Neuron (in vitro differentiated cells): ENCODE data around the gene NUDCD2.
A peak's percentile ranks its signal among the peaks of the same experiment; 100 is the strongest.
"Not testable (repeated sequence)": the region's sequence is repeated elsewhere in the genome, so short reads cannot be mapped to it uniquely, and the experiment has no call there.

Experiments
- H2AFZ ChIP-seq: one replicate; pipeline ENCODE4 v1.6.1; 2013; ENCODE audit warnings: low read depth, mild to moderate bottlenecking, inconsistent platforms, low read length, moderate library complexity
- H3K27me3 ChIP-seq: one replicate; pipeline ENCODE4 v1.6.1; 2013; ENCODE audit warnings: low read length; ENCODE audit not compliant: insufficient read depth
- H3K36me3 ChIP-seq: one replicate; pipeline ENCODE4 v1.6.1; 2013; ENCODE audit warnings: low read length; ENCODE audit not compliant: insufficient read depth
- H3K4me1 ChIP-seq: one replicate; pipeline ENCODE4 v1.6.1; 2013; ENCODE audit warnings: low read length; ENCODE audit not compliant: insufficient read depth
- H3K4me3 ChIP-seq: 2 replicates; pipeline ENCODE4 v1.5.1; 2013; ENCODE audit warnings: mild to moderate bottlenecking, low read length, moderate library complexity
- H3K9me3 ChIP-seq: one replicate; pipeline ENCODE4 v1.6.1; 2013; ENCODE audit warnings: low read length

The NUDCD2 gene

GRCh38 chr5:163456840-163457239 is 3.1 kb downstream of the NUDCD2 start:
- no peak overlapping the region for H3K4me3 ChIP-seq
- peaks cover 35% of the 10 kb centered on the region for H3K36me3 ChIP-seq
- peaks cover 2% of the 10 kb centered on the region for H3K9me3 ChIP-seq

GRCh38 chr5:163456029-163456589 is 3.8 kb downstream of the NUDCD2 start:
- Histone ChIP-seq H3K4me3 (no peak overlapping the region), H3K36me3 (peaks cover 39% of the 10 kb centered on the region), H3K4me1 (peaks cover 6% of the 10 kb centered on the region), H2AFZ (no peak overlapping the region), H3K9me3 (peaks cover 2% of the 10 kb centered on the region), H3K27me3 (no peaks in the 10 kb centered on the region)

More at GRCh38 chr5:163456840-163457239, 3.1 kb downstream of the NUDCD2 start:
- peaks cover 8% of the 10 kb centered on the region for H3K4me1 ChIP-seq
- H2AFZ ChIP-seq, result no peak overlapping the region
- H3K27me3 ChIP-seq, result no peaks in the 10 kb centered on the region

GRCh38 chr5:163455406-163455805 is 4.5 kb downstream of the NUDCD2 start:
- H3K9me3 ChIP-seq, H3K4me3 ChIP-seq, H3K27me3 ChIP-seq, H3K4me1 ChIP-seq, H2AFZ ChIP-seq: not testable (repeated sequence)
- peaks cover 46% of the 10 kb centered on the region for H3K36me3 ChIP-seq

GRCh38 chr5:163453705-163454104 is 6.2 kb downstream of the NUDCD2 start:
- no peak overlapping the region for H2AFZ ChIP-seq
- H3K36me3 ChIP-seq, result peaks cover 58% of the 10 kb centered on the region
- peaks cover 4% of the 10 kb centered on the region for H3K9me3 ChIP-seq
- peaks cover 6% of the 10 kb centered on the region for H3K4me1 ChIP-seq
- no peaks in the 10 kb centered on the region for H3K27me3 ChIP-seq
- H3K4me3 ChIP-seq, result no peak overlapping the region

- no peak overlapping the region for H2AFZ ChIP-seq
- peaks cover 5% of the 10 kb centered on the region for H3K9me3 ChIP-seq
- no peaks in the 10 kb centered on the region for H3K27me3 ChIP-seq
- no peak overlapping the region for H3K4me3 ChIP-seq
- H3K4me1 ChIP-seq, result no peaks in the 10 kb centered on the region
- peaks cover 74% of the 10 kb centered on the region for H3K36me3 ChIP-seq
Measured at GRCh38 chr5:163451489-163451888, 8.4 kb downstream of the NUDCD2 start.

- Histone ChIP-seq H3K4me3 (no peak overlapping the region), H2AFZ (no peak overlapping the region), H3K4me1 (no peaks in the 10 kb centered on the region), H3K27me3 (no peaks in the 10 kb centered on the region), H3K9me3 (peaks cover 3% of the 10 kb centered on the region), H3K36me3 (peaks cover 78% of the 10 kb centered on the region)
Measured at GRCh38 chr5:163448491-163448890, 11.4 kb downstream of the NUDCD2 start.

GRCh38 chr5:163447875-163448274 is 12.0 kb downstream of the NUDCD2 start:
- H2AFZ ChIP-seq, result no peak overlapping the region
- H3K36me3 ChIP-seq, result peaks cover 76% of the 10 kb centered on the region
- H3K4me3 ChIP-seq, result no peak overlapping the region

GRCh38 chr5:163447191-163447590 is 12.7 kb downstream of the NUDCD2 start:
- H3K4me3 ChIP-seq, result no peak overlapping the region
- no peaks in the 10 kb centered on the region for H3K4me1 ChIP-seq
- H3K9me3 ChIP-seq, result peaks cover 3% of the 10 kb centered on the region
- no peak overlapping the region for H2AFZ ChIP-seq
- no peaks in the 10 kb centered on the region for H3K27me3 ChIP-seq
- peaks cover 78% of the 10 kb centered on the region for H3K36me3 ChIP-seq

More at GRCh38 chr5:163447875-163448274, 12.0 kb downstream of the NUDCD2 start:
- no peaks in the 10 kb centered on the region for H3K27me3 ChIP-seq
- peaks cover 3% of the 10 kb centered on the region for H3K9me3 ChIP-seq
- H3K4me1 ChIP-seq, result no peaks in the 10 kb centered on the region

GRCh38 chr5:163445345-163445744 is 14.6 kb downstream of the NUDCD2 start:
- H3K36me3 ChIP-seq, result peaks cover 85% of the 10 kb centered on the region
- H3K4me1 ChIP-seq, result peaks cover 6% of the 10 kb centered on the region
- no peak overlapping the region for H3K4me3 ChIP-seq
- no peak overlapping the region for H2AFZ ChIP-seq
- H3K27me3 ChIP-seq, result no peaks in the 10 kb centered on the region
- H3K9me3 ChIP-seq, result peaks cover 3% of the 10 kb centered on the region

- H3K4me1 ChIP-seq, result peaks cover 14% of the 10 kb centered on the region
- no peak overlapping the region for H2AFZ ChIP-seq
- H3K36me3 ChIP-seq, result peaks cover 88% of the 10 kb centered on the region
- no peak overlapping the region for H3K4me3 ChIP-seq
- peaks cover 3% of the 10 kb centered on the region for H3K9me3 ChIP-seq
- no peaks in the 10 kb centered on the region for H3K27me3 ChIP-seq
Measured at GRCh38 chr5:163444526-163444925, 15.4 kb downstream of the NUDCD2 start.

- H3K9me3 ChIP-seq, result no peaks in the 10 kb centered on the region
- no peaks in the 10 kb centered on the region for H3K27me3 ChIP-seq
- H2AFZ ChIP-seq, result no peak overlapping the region
- H3K4me1 ChIP-seq, result peaks cover 32% of the 10 kb centered on the region
- peaks cover 63% of the 10 kb centered on the region for H3K36me3 ChIP-seq
- no peak overlapping the region for H3K4me3 ChIP-seq
Measured at GRCh38 chr5:163440954-163441353, 18.9 kb downstream of the NUDCD2 start.

GRCh38 chr5:163439092-163439425 is 20.8 kb downstream of the NUDCD2 start:
- Histone ChIP-seq H3K4me3 (peak overlapping the region; percentile 93), H3K36me3 (peaks cover 47% of the 10 kb centered on the region)

GRCh38 chr5:163437309-163438182 is 22.4 kb downstream of the NUDCD2 start, which contains the start of gene CCNG1:
Gene CCNG1 (plus strand): TSS chr5:163437595. CDS start chr5:163439257, 1,662 bp downstream.
- Histone ChIP-seq H2AFZ (peak within 1 kb of the TSS; percentile 44), H3K36me3 (peaks cover 35% of the 10 kb centered on the region), H3K9me3 (no peaks in the 10 kb centered on the region), H3K4me1 (peaks cover 36% of the 10 kb centered on the region), H3K4me3 (peak within 1 kb of the TSS; percentile 93), H3K27me3 (no peaks in the 10 kb centered on the region)

More at GRCh38 chr5:163439092-163439425, 20.8 kb downstream of the NUDCD2 start:
- H3K4me1 ChIP-seq, result peaks cover 36% of the 10 kb centered on the region
- H3K9me3 ChIP-seq, result no peaks in the 10 kb centered on the region
- H3K27me3 ChIP-seq, result no peaks in the 10 kb centered on the region
- no peak overlapping the region for H2AFZ ChIP-seq
